HG02571 (cell line): ENCODE results near the gene GLUD2.
"Not testable (repeated sequence)": the region's sequence is repeated elsewhere in the genome, so short reads cannot be mapped to it uniquely, and the experiment has no call there.

Source experiments
- ATAC-seq: cut with Tn5 transposase; IDR thresholded peaks from one replicate; pipeline ENCODE4 v1.9.1; 2021; ENCODE audit warnings: mild to moderate bottlenecking, moderate library complexity; ENCODE audit not compliant: unreplicated experiment

The GLUD2 gene

GRCh38 chrX:121047441-121048419 lies at the start of gene GLUD2:
Gene GLUD2, plus strand, starts transcription at chrX:121047610. Its CDS starts 75 bp downstream, at chrX:121047685.
- not testable (repeated sequence) for ATAC-seq

GRCh38 chrX:120999413-120999812 lies 48.0 kb upstream of the GLUD2 start:
- ATAC-seq, result no peak

- ATAC-seq, result no peak
Measured at GRCh38 chrX:121000589-121000988, 46.8 kb upstream of the GLUD2 start.

GRCh38 chrX:121008920-121009319 lies 38.5 kb upstream of the GLUD2 start:
- ATAC-seq, result no peak

- ATAC-seq, result no peak
Measured at GRCh38 chrX:121009764-121010163, 37.6 kb upstream of the GLUD2 start.

GRCh38 chrX:121010218-121010617 lies 37.2 kb upstream of the GLUD2 start:
- no peak for ATAC-seq

GRCh38 chrX:121011254-121011653 lies 36.2 kb upstream of the GLUD2 start:
- no peak for ATAC-seq

GRCh38 chrX:121013897-121014455 lies 33.4 kb upstream of the GLUD2 start:
- no peak for ATAC-seq

- no peak for ATAC-seq
Measured at GRCh38 chrX:121014826-121015225, 32.6 kb upstream of the GLUD2 start.

- ATAC-seq, result no peak
Measured at GRCh38 chrX:121028419-121028818, 19.0 kb upstream of the GLUD2 start.

- no peak for ATAC-seq
Measured at GRCh38 chrX:121030083-121030482, 17.3 kb upstream of the GLUD2 start.

- ATAC-seq, result no peak
Measured at GRCh38 chrX:121032531-121032930, 14.9 kb upstream of the GLUD2 start.

- no peak for ATAC-seq
Measured at GRCh38 chrX:121036137-121036536, 11.3 kb upstream of the GLUD2 start.

- ATAC-seq, result no peak
Measured at GRCh38 chrX:121036951-121037350, 10.5 kb upstream of the GLUD2 start.

GRCh38 chrX:121050781-121051180 lies 3.4 kb downstream of the GLUD2 start:
- no peak for ATAC-seq

GRCh38 chrX:121052122-121052521 lies 4.7 kb downstream of the GLUD2 start:
- ATAC-seq, result no peak

- no peak for ATAC-seq
Measured at GRCh38 chrX:121062289-121062688, 14.9 kb downstream of the GLUD2 start.

GRCh38 chrX:121064579-121064978 lies 17.2 kb downstream of the GLUD2 start:
- no peak for ATAC-seq

GRCh38 chrX:121084247-121084646 lies 36.8 kb downstream of the GLUD2 start:
- ATAC-seq, result not testable (repeated sequence)

- ATAC-seq, result no peak
Measured at GRCh38 chrX:121084903-121085611, 37.6 kb downstream of the GLUD2 start.

- ATAC-seq, result no peak
Measured at GRCh38 chrX:121085612-121086010, 38.2 kb downstream of the GLUD2 start.

- ATAC-seq, result no peak
Measured at GRCh38 chrX:121093011-121093410, 45.6 kb downstream of the GLUD2 start.
